Measurements from ENCODE around the gene ACTN4. TPM values are rescaled to one million over a fixed set of nuclear protein-coding genes. Genes with fewer than 3 reads are reported as not detected.

The ACTN4 gene
- total RNA-seq, 1 experiment from 2014 or later = 3,297 TPM

GRCh38 chr19:38662537-38663155 is 15.2 kb downstream of the ACTN4 start:
- ChIA-PET POLR2A (interaction anchor here (0.7 to 3.7 kb wide), 11 partner anchors 8 to 1318 kb away, joined by 3 to 23 read pairs (median 5); partner anchors contain the start of gene ACTN4), CTCF (interaction anchor here (0.8 to 1.1 kb wide), 3 partner anchors 26 to 127 kb away, joined by 3 to 7 read pairs (median 4); no protein-coding TSS in a partner anchor)
- H3K27me3 ChIP-seq (ENCODE audit: control insufficient read depth, insufficient read depth, low read length) = no peaks in the 10 kb centered on the region
- H3K4me1 ChIP-seq (ENCODE audit: control insufficient read depth, insufficient read depth, low read length) = peaks cover 100% of the 10 kb centered on the region
- in situ Hi-C loops (cut with HindIII; ENCODE audit: low pct_unique_long_range_greater_than_20kb, low sequenced_read_pairs) (loop anchor here (25.0 kb wide), 2 partner anchors 1125 to 1675 kb away; partner anchors contain the start of genes C19orf47, LEUTX and PLD3), intact Hi-C loops (cut with micrococcal nuclease; ENCODE audit: unreplicated experiment) (no loop called here)
- H3K4me3 ChIP-seq (ENCODE audit: low read depth in 2 of 2, low read length in 2 of 2) = peak overlapping the region in 1 of 2 experiments; percentile 5; a peak in 2 of 4 replicates
- ATAC-seq = no peak
- no peak for DNase-seq (ENCODE audit: low read depth, low spot score)
- no peak for TF ChIP-seq TCF7L2 (IDR thresholded peaks at IDR 0.05; ENCODE audit: low read depth, low read length)
- TF ChIP-seq CTCF (IDR thresholded peaks at IDR 0.05) = no peak
- no peak for TF ChIP-seq SIN3A (IDR thresholded peaks at IDR 0.05; ENCODE audit: borderline replicate concordance, insufficient read depth, low read depth, low read length)
- TF ChIP-seq REST (IDR thresholded peaks at IDR 0.05; ENCODE audit: insufficient read depth in 1 of 2, low read depth in 2 of 2, low read length in 1 of 2) = no peak
- no peak for TF ChIP-seq POLR2AphosphoS5 (IDR thresholded peaks at IDR 0.05; ENCODE audit: low read depth, low read length)
- BruUV-seq (replicated peaks) = no TSS peak
- H3K9me3 ChIP-seq (ENCODE audit: control insufficient read depth, insufficient read depth, low read depth, low read length) = no peaks in the 10 kb centered on the region
- peak overlapping the region; percentile 96 for H3K27ac ChIP-seq (ENCODE audit: low read length)
- peaks cover 18% of the 10 kb centered on the region for H3K36me3 ChIP-seq (ENCODE audit: control insufficient read depth, insufficient read depth, low read length)

- ChIA-PET POLR2A (interaction anchor here (0.5 to 3.7 kb wide), 15 partner anchors 9 to 1317 kb away, joined by 3 to 23 read pairs (median 5); partner anchors contain the start of gene ACTN4), CTCF (interaction anchor here (0.9 to 1.1 kb wide), 2 partner anchors 26 to 128 kb away, joined by 4 to 7 read pairs; no protein-coding TSS in a partner anchor)
- intact Hi-C loops (cut with micrococcal nuclease; ENCODE audit: unreplicated experiment) (no loop called here), in situ Hi-C loops (cut with HindIII; ENCODE audit: low pct_unique_long_range_greater_than_20kb, low sequenced_read_pairs) (loop anchor here (25.0 kb wide), 2 partner anchors 1124 to 1674 kb away; partner anchors contain the start of genes C19orf47, LEUTX and PLD3)
- H3K4me1 ChIP-seq (ENCODE audit: control insufficient read depth, insufficient read depth, low read length) = peaks cover 100% of the 10 kb centered on the region
- H3K27me3 ChIP-seq (ENCODE audit: control insufficient read depth, insufficient read depth, low read length) = no peaks in the 10 kb centered on the region
- peak overlapping the region in 1 of 2 experiments; percentile 30; a peak in 2 of 4 replicates for H3K4me3 ChIP-seq (ENCODE audit: low read depth in 2 of 2, low read length in 2 of 2)
- no peaks in the 10 kb centered on the region for H3K9me3 ChIP-seq (ENCODE audit: control insufficient read depth, insufficient read depth, low read depth, low read length)
- H3K36me3 ChIP-seq (ENCODE audit: control insufficient read depth, insufficient read depth, low read length) = peaks cover 18% of the 10 kb centered on the region
- no TSS peak for BruUV-seq (replicated peaks)
- peak; percentile 1; the same call in 1 of the 2 replicates for ATAC-seq
- TF ChIP-seq TCF7L2 (IDR thresholded peaks at IDR 0.05; ENCODE audit: low read depth, low read length) (no peak), SIN3A (IDR thresholded peaks at IDR 0.05; ENCODE audit: borderline replicate concordance, insufficient read depth, low read depth, low read length) (no peak), REST (IDR thresholded peaks at IDR 0.05; ENCODE audit: insufficient read depth in 1 of 2, low read depth in 2 of 2, low read length in 1 of 2) (no peak), CTCF (IDR thresholded peaks at IDR 0.05) (no peak), POLR2AphosphoS5 (IDR thresholded peaks at IDR 0.05; ENCODE audit: low read depth, low read length) (no peak)
- no peak for DNase-seq (ENCODE audit: low read depth, low spot score)
- peak overlapping the region; percentile 96 for H3K27ac ChIP-seq (ENCODE audit: low read length)
These were observed 15.8 kb downstream of the ACTN4 start for GRCh38 chr19:38663156-38663651.

Data from Panc1 (cell line).